Measurements from ENCODE around the gene COL4A1. TPM values are rescaled to one million over a fixed set of nuclear protein-coding genes. Genes with fewer than 3 reads are reported as not detected.

The COL4A1 gene
- total RNA-seq, 2 experiments from 2014 or later, result 0.08 to 0.16 TPM

DNA sequence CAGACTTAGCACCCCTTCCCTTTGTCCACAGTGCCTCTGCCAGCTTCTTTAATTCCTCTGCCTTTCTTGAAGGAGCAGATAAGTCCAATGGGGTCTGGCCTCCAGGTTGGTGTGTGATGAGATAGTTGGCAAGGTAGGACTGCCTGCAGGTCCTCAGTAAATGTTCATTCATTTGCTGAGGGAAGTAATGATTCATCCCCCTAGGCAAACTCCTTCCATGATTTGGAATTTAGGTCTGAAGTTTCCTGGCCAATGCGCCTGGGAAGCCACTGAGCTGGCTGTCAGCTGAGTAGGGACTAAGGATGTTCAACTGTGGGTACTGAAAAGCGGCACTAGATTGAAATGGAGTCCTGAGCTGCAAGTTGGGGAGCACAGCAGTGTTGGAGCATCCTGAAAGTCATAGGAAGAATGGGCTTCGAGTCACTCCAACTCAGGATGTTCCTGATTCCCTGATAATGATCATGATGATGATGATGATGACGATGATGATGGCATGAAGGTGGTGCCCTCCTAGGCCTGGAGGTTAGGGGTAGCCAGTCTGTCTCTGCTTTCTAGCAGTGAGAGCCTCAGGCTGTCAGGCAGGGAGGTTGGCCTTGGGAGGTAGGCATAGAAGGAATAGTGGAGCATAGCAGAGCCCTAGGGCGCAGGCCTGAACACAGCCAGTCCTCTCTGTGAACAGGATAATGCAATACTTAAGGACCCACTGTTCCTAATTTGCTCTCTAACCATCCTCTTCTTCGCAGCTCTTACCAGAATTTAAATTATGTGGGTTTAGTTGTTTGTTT, 44.9 kb upstream of the COL4A1 start:
- Histone ChIP-seq H3K9me3 (ENCODE audit: control insufficient read depth in 1 of 2, insufficient read depth in 1 of 2, low read length in 2 of 2) (peaks cover 0 to 3% of the 10 kb centered on the region in 2 experiments), H3K27me3 (ENCODE audit: control insufficient read depth in 1 of 2, insufficient read depth in 2 of 2, low read length in 2 of 2) (peaks cover 0 to 3% of the 10 kb centered on the region in 2 experiments), H3K27ac (ENCODE audit: low read depth in 1 of 2, low read length in 2 of 2) (no peak overlapping the region), H3K4me3 (ENCODE audit: low read length) (no peak overlapping the region), H3K36me3 (ENCODE audit: insufficient read depth, low read length) (no peaks in the 10 kb centered on the region), H3K4me1 (ENCODE audit: insufficient read depth, low read length) (no peaks in the 10 kb centered on the region)
- no peaks in the 10 kb centered on the region for H3K9me3 Mint-ChIP-seq
- no peak for DNase-seq
- H3K27me3 Mint-ChIP-seq, result peaks cover 14% of the 10 kb centered on the region
- no peaks in the 10 kb centered on the region for H3K4me1 Mint-ChIP-seq (ENCODE audit: low read depth)
- no peaks in the 10 kb centered on the region for H3K36me3 Mint-ChIP-seq (ENCODE audit: low read depth)
- TF ChIP-seq CTCF (IDR thresholded peaks at IDR 0.05), result no peak
- no peak overlapping the region for H3K27ac Mint-ChIP-seq
- ATAC-seq (ENCODE audit: poor library complexity), result no peak
- POLR2A ChIA-PET, result no interaction called here
- intact Hi-C loops (cut with DNase I, micrococcal nuclease), result no loop called here
- CTCF ChIA-PET, result no interaction called here
- no peak overlapping the region for H3K4me3 Mint-ChIP-seq

- H3K27me3 Mint-ChIP-seq, result peaks cover 14% of the 10 kb centered on the region
- no peaks in the 10 kb centered on the region for H3K36me3 Mint-ChIP-seq (ENCODE audit: low read depth)
- no peaks in the 10 kb centered on the region for H3K4me1 Mint-ChIP-seq (ENCODE audit: low read depth)
- Histone ChIP-seq H3K27me3 (ENCODE audit: control insufficient read depth in 1 of 2, insufficient read depth in 2 of 2, low read length in 2 of 2) (peaks cover 0 to 3% of the 10 kb centered on the region in 2 experiments), H3K4me1 (ENCODE audit: insufficient read depth, low read length) (no peaks in the 10 kb centered on the region), H3K4me3 (ENCODE audit: low read length) (no peak overlapping the region), H3K36me3 (ENCODE audit: insufficient read depth, low read length) (no peaks in the 10 kb centered on the region), H3K27ac (ENCODE audit: low read depth in 1 of 2, low read length in 2 of 2) (no peak overlapping the region), H3K9me3 (ENCODE audit: control insufficient read depth in 1 of 2, insufficient read depth in 1 of 2, low read length in 2 of 2) (peaks cover 0 to 3% of the 10 kb centered on the region in 2 experiments)
- intact Hi-C loops (cut with DNase I, micrococcal nuclease), result no loop called here
- no peak for ATAC-seq (ENCODE audit: poor library complexity)
- TF ChIP-seq CTCF (IDR thresholded peaks at IDR 0.05), result no peak
- DNase-seq, result no peak
- no peaks in the 10 kb centered on the region for H3K9me3 Mint-ChIP-seq
- no peak overlapping the region for H3K4me3 Mint-ChIP-seq
- ChIA-PET CTCF (interaction anchor here (0.6 kb wide), 1 partner anchor 702 kb away, joined by 4 read pairs; no protein-coding TSS in a partner anchor), POLR2A (interaction anchor here (1.1 kb wide), 1 partner anchor 10 kb away, joined by 3 read pairs; no protein-coding TSS in a partner anchor)
- H3K27ac Mint-ChIP-seq, result no peak overlapping the region
These were observed 43.6 kb upstream of the COL4A1 start for GRCh38 chr13:110350509-110350908.

DNA sequence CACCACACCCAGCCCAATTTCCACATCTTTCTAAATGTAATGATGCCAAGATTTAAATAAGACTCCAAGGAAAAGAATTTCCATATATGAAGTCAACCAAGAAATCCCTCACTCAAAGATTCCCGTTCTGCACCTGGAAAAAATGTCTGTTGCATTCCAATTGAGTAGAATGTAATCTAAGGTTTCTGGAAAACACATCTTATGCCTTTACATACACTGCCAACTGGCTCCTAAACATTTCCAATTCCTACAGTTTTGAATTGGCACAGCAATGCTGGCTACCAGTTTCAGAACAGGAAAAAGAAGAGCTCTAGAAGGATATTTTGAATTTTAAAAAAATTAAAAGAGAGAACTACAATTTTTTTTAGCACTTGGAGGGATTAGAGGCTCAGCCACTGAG, 43.1 kb upstream of the COL4A1 start:
- H3K4me1 Mint-ChIP-seq (ENCODE audit: low read depth), result no peaks in the 10 kb centered on the region
- no peak for ATAC-seq (ENCODE audit: poor library complexity)
- no peak overlapping the region for H3K27ac ChIP-seq (ENCODE audit: low read depth in 1 of 2, low read length in 2 of 2)
- DNase-seq, result no peak
- no peaks in the 10 kb centered on the region for H3K4me1 ChIP-seq (ENCODE audit: insufficient read depth, low read length)
- H3K36me3 Mint-ChIP-seq (ENCODE audit: low read depth), result no peaks in the 10 kb centered on the region
- ChIA-PET POLR2A (interaction anchor here (1.1 kb wide), 1 partner anchor 10 kb away, joined by 3 read pairs; no protein-coding TSS in a partner anchor), CTCF (interaction anchor here (0.6 kb wide), 1 partner anchor 701 kb away, joined by 4 read pairs; no protein-coding TSS in a partner anchor)
- TF ChIP-seq CTCF (IDR thresholded peaks at IDR 0.05), result no peak
- H3K27me3 Mint-ChIP-seq, result peaks cover 14% of the 10 kb centered on the region
- no peak overlapping the region for H3K4me3 ChIP-seq (ENCODE audit: low read length)
- no peaks in the 10 kb centered on the region for H3K9me3 Mint-ChIP-seq
- H3K4me3 Mint-ChIP-seq, result no peak overlapping the region
- peaks cover 0 to 3% of the 10 kb centered on the region in 2 experiments for H3K27me3 ChIP-seq (ENCODE audit: control insufficient read depth in 1 of 2, insufficient read depth in 2 of 2, low read length in 2 of 2)
- no peaks in the 10 kb centered on the region for H3K36me3 ChIP-seq (ENCODE audit: insufficient read depth, low read length)
- intact Hi-C loops (cut with DNase I, micrococcal nuclease), result no loop called here
- H3K9me3 ChIP-seq (ENCODE audit: control insufficient read depth in 1 of 2, insufficient read depth in 1 of 2, low read length in 2 of 2), result peaks cover 0 to 3% of the 10 kb centered on the region in 2 experiments
- no peak overlapping the region for H3K27ac Mint-ChIP-seq

Data from CD4-positive, alpha-beta T cell (primary cell).